ENCODE data around the gene TTC1. TPM values are rescaled to one million over a fixed set of nuclear protein-coding genes. Genes with fewer than 3 reads are reported as not detected.

TTC1 gene
- total and polyA plus RNA-seq, 11 donors = 58.9 to 115 (median 83.6) TPM

- intact Hi-C loops (cut with DNase I) = loop anchor here (1.0 to 10.0 kb wide), 13 partner anchors 460 to 832 kb away; partner anchors contain the start of gene IL12B (in 5 of the 10)
- H3K4me1 ChIP-seq = peaks cover 0 to 9% (median 4%) of the 10 kb centered on the region in 12 donors
- peak; percentile 66 to 95 (median 92) for ATAC-seq
- no peak overlapping the region for H3K27ac ChIP-seq
- H3K9me3 ChIP-seq = peaks cover 0 to 1% (median 0%) of the 10 kb centered on the region in 12 donors
- 1 to 3% (median 2%) methylated on average over 36 to 50 of the region's 50 CpGs for WGBS, 4 donors
- peak overlapping the region; percentile 18 to 60 (median 46) for H3K4me3 ChIP-seq
- H3K36me3 ChIP-seq = no peaks in the 10 kb centered on the region
- DNase-seq = peak; percentile 62 to 84 (median 75)
- H3K27me3 ChIP-seq = peaks cover 0 to 27% (median 2%) of the 10 kb centered on the region in 9 donors
- TF ChIP-seq POLR2A (IDR thresholded peaks at IDR 0.05) (no peak), CTCF (IDR thresholded peaks at IDR 0.05) (peak; percentile 38 to 81 (median 64))
These were observed 21.8 kb upstream of the TTC1 start for GRCh38 chr5:159987031-159987674.

- DNase-seq (no peak), ATAC-seq (no peak)
- peaks cover 0 to 21% (median 6%) of the 10 kb centered on the region in 12 donors for H3K9me3 ChIP-seq
- 78 to 87% (median 84%) methylated on average over 2 of the region's 2 CpGs for WGBS, 4 donors
- intact Hi-C loops (cut with DNase I) = loop anchor here in 1 of 10 donors (10.0 kb wide), 1 partner anchor 836 kb away; no protein-coding TSS in a partner anchor
- peaks cover 0 to 27% (median 5%) of the 10 kb centered on the region in 9 donors for H3K27me3 ChIP-seq
- no peak overlapping the region for H3K4me3 ChIP-seq
- TF ChIP-seq POLR2A (IDR thresholded peaks at IDR 0.05) (no peak), CTCF (IDR thresholded peaks at IDR 0.05) (peak in 6 of 12 donors; percentile 7 to 16 (median 8))
- H3K4me1 ChIP-seq = peaks cover 0 to 9% (median 4%) of the 10 kb centered on the region in 12 donors
- no peaks in the 10 kb centered on the region for H3K36me3 ChIP-seq
- no peak overlapping the region for H3K27ac ChIP-seq
These were observed 18.4 kb upstream of the TTC1 start for GRCh38 chr5:159990506-159990905.

GRCh38 chr5:159992566-159992965, 16.4 kb upstream of the TTC1 start:
- Histone ChIP-seq H3K27ac (no peak overlapping the region), H3K36me3 (no peaks in the 10 kb centered on the region), H3K4me1 (peaks cover 0 to 2% (median 0%) of the 10 kb centered on the region in 12 donors), H3K4me3 (no peak overlapping the region), H3K9me3 (peaks cover 0 to 21% (median 6%) of the 10 kb centered on the region in 12 donors), H3K27me3 (peaks cover 0 to 18% (median 5%) of the 10 kb centered on the region in 9 donors)
- intact Hi-C loops (cut with DNase I) = loop anchor here in 1 of 10 donors (10.0 kb wide), 1 partner anchor 838 kb away; no protein-coding TSS in a partner anchor
- no peak for DNase-seq
- no peak for TF ChIP-seq CTCF (IDR thresholded peaks at IDR 0.05)
- TF ChIP-seq POLR2A (IDR thresholded peaks at IDR 0.05) = no peak
- 86 to 95% (median 91%) methylated on average over 1 of the region's 1 CpG for WGBS, 4 donors
- no peak for ATAC-seq

GRCh38 chr5:159993194-159993593, 15.7 kb upstream of the TTC1 start:
- no peaks in the 10 kb centered on the region for H3K4me1 ChIP-seq
- TF ChIP-seq CTCF (IDR thresholded peaks at IDR 0.05) (no peak), POLR2A (IDR thresholded peaks at IDR 0.05) (no peak)
- no peaks in the 10 kb centered on the region for H3K36me3 ChIP-seq
- WGBS, 4 donors = 95 to 100% (median 98%) methylated on average over 2 of the region's 2 CpGs
- DNase-seq = no peak
- H3K27me3 ChIP-seq = peaks cover 0 to 18% (median 5%) of the 10 kb centered on the region in 9 donors
- no peak overlapping the region for H3K27ac ChIP-seq
- H3K9me3 ChIP-seq = peaks cover 0 to 21% (median 6%) of the 10 kb centered on the region in 12 donors
- ATAC-seq = no peak
- no peak overlapping the region for H3K4me3 ChIP-seq
- intact Hi-C loops (cut with DNase I) = loop anchor here in 1 of 10 donors (10.0 kb wide), 1 partner anchor 838 kb away; no protein-coding TSS in a partner anchor

All from heart left ventricle (tissue), 16 donors.